ENCODE data around the gene VPS13D. TPM values are rescaled to one million over a fixed set of nuclear protein-coding genes. Genes with fewer than 3 reads are reported as not detected.
"Not testable (repeated sequence)": the region's sequence is repeated elsewhere in the genome, so short reads cannot be mapped to it uniquely, and the experiment has no call there.

The VPS13D gene
- total RNA-seq, 2 experiments from 2014 or later: 25.0 to 25.4 TPM

- Mint-ChIP-seq H3K4me1 (ENCODE audit: low read depth) (peaks cover 24% of the 10 kb centered on the region), H3K36me3 (peaks cover 28% of the 10 kb centered on the region), H3K4me3 (no peak overlapping the region), H3K27ac (no peak overlapping the region), H3K9me3 (no peaks in the 10 kb centered on the region), H3K27me3 (no peaks in the 10 kb centered on the region)
- ChIA-PET CTCF (interaction anchor here (1.1 to 1.6 kb wide), 3 partner anchors 176 to 358 kb away, joined by 4 to 11 read pairs (median 5); no protein-coding TSS in a partner anchor), POLR2A (no interaction called here)
- intact Hi-C loops (cut with micrococcal nuclease): no loop called here
- DNase-seq: no peak
These were observed 70.9 kb downstream of the VPS13D start for GRCh38 chr1:12300706-12301105.

GRCh38 chr1:12301518-12302237, 71.8 kb downstream of the VPS13D start:
- H3K27ac Mint-ChIP-seq: no peak overlapping the region
- peaks cover 14% of the 10 kb centered on the region for H3K4me1 Mint-ChIP-seq (ENCODE audit: low read depth)
- no peaks in the 10 kb centered on the region for H3K27me3 Mint-ChIP-seq
- no peaks in the 10 kb centered on the region for H3K9me3 Mint-ChIP-seq
- CTCF ChIA-PET: interaction anchor here (1.3 kb wide), 1 partner anchor 177 kb away, joined by 5 read pairs; no protein-coding TSS in a partner anchor
- H3K4me3 Mint-ChIP-seq: no peak overlapping the region
- intact Hi-C loops (cut with micrococcal nuclease): no loop called here
- H3K36me3 Mint-ChIP-seq: peaks cover 31% of the 10 kb centered on the region
- no peak for DNase-seq
- POLR2A ChIA-PET: no interaction called here

DNA sequence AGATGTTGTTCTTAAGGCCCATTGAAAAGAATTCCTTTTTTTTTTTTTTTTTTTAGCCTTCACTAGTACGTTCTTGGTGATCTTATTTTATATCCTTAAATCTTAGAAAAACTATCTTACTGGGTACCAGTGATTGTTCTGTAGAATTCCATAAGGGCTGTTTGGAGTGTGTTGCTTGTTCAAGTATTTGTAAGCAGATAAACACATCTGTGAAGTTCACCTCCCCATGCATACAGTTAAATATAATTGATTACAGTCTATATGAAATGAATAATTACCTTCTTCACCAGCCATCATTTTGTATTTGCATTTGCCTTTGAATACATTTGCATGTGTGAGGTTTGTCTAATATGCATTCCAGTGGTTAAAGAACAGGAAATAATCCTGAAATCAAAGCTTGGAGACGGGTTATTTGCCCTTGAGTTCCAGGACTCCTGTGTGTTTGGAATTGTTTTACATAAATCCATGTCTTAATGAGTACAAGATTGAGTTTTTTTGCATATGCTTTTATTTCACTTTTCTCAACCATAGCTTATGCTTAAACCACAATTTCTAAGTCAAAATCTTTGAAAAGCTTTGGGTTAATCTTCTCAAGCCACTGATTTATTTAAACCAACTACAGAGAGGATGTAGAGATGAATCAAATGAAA, 73.1 kb downstream of the VPS13D start:
- DNase-seq: no peak
- Mint-ChIP-seq H3K27me3 (no peaks in the 10 kb centered on the region), H3K9me3 (no peaks in the 10 kb centered on the region), H3K27ac (no peak overlapping the region), H3K36me3 (peaks cover 32% of the 10 kb centered on the region), H3K4me3 (no peak overlapping the region), H3K4me1 (ENCODE audit: low read depth) (peaks cover 2% of the 10 kb centered on the region)
- intact Hi-C loops (cut with micrococcal nuclease): no loop called here
- CTCF ChIA-PET: no interaction called here
- POLR2A ChIA-PET: no interaction called here

DNA sequence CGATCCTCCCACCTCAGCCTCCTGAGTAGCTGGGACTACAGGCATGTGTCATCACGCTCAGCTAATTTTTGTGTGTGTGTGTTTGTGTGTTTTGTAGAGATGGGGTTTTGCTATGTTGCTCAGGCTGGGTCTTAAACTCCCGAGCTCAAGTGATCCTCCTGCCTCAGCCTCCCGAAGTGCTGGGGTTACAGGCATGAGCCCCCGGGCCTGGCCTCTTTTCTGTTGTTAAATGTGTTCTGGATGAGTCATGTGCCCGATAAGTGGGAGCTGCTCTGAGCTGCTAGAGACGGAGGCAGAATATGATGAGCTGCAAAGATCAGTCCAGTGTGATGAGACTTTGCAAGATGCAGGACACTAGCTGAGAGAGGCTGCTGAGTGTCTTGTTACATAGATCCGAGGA, 75.5 kb downstream of the VPS13D start:
- CTCF ChIA-PET: interaction anchor here (0.9 kb wide), 1 partner anchor 198 kb away, joined by 3 read pairs; no protein-coding TSS in a partner anchor
- POLR2A ChIA-PET: no interaction called here
- Mint-ChIP-seq H3K27me3 (no peaks in the 10 kb centered on the region), H3K9me3 (no peaks in the 10 kb centered on the region), H3K27ac (no peak overlapping the region), H3K4me1 (ENCODE audit: low read depth) (no peaks in the 10 kb centered on the region), H3K4me3 (no peak overlapping the region), H3K36me3 (peaks cover 28% of the 10 kb centered on the region)
- intact Hi-C loops (cut with micrococcal nuclease): no loop called here
- DNase-seq: no peak

DNA sequence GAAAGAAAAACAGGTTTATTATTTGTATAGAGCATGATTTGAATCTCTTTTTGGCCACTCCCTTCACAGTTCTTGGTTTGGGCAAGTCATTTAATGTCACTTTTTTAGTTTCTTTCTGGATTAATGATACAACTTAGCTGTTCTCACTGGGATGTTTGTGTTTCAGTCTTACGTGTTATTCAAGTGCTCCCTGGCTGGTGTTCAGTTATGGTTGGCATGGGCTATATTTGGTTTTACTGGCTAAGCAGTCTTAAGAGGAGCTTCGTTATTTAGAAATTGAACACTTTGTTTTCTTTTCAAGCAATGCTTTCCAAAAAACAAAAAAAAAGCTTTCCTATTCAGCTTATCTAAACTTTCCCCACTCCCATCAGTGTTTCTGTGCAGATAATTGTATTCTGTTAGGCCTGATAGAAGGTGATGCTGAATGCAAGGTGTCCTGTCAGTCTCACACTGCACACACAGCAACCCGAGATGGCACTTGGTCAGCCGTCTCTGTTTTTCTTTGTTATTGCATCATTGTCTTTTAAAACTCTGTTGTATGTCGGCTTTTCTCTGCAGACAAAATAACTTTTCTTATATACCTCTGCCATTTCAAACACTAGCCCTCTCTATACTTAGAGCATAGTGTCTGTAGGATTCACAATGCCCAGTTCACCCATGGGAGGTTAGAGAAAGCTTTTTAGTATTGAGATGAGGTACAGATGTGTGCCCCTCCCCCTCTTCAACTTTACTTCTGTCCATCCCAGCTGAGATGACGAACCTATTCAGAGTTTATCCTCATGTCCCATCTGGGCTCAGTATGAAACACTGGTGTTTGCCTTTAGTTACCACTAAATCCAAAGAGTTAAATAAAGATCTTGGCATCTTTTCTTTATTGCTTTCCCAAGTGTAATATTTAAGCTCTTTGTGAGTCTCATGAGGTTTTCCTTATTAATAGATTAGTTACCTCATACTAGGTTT, 80.2 kb downstream of the VPS13D start:
- POLR2A ChIA-PET: interaction anchor here (0.6 kb wide), 1 partner anchor 19 kb away, joined by 5 read pairs; no protein-coding TSS in a partner anchor
- Mint-ChIP-seq H3K27me3 (no peaks in the 10 kb centered on the region), H3K36me3 (peaks cover 34% of the 10 kb centered on the region), H3K27ac (no peak overlapping the region), H3K4me3 (no peak overlapping the region), H3K9me3 (no peaks in the 10 kb centered on the region), H3K4me1 (ENCODE audit: low read depth) (no peaks in the 10 kb centered on the region)
- intact Hi-C loops (cut with micrococcal nuclease): no loop called here
- CTCF ChIA-PET: interaction anchor here (6.7 kb wide), 1 partner anchor 348 kb away, joined by 92 read pairs; no protein-coding TSS in a partner anchor
- DNase-seq: no peak

DNA sequence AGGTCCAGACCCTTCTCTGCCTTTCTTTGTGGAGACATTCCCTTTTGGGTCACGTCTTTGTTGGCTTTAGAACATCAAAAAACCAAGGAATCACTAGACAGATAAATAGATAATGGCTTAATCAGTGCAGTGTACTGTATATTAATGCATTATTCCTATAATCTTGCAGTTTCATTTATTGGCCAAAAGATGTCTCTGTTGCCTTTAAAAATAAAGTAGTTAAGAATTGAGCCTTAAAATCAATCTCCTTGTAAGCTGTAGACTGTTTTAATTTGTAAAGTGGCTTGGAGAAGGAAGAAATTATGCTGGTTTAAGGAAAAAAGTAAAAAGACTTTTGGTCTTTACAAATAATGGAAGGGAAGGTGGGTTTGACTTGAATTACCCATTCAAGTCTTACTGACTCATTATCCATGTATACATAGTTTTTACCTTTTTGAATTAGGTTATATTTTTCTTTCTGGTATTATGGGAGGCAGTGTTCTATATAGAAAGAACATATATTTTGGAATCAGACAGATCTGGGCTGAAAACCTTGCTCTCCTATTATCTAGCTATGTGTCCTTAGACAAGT, 84.6 kb downstream of the VPS13D start:
- H3K4me3 Mint-ChIP-seq: no peak overlapping the region
- intact Hi-C loops (cut with micrococcal nuclease): loop anchor here (1.0 kb wide), 2 partner anchors 305 to 345 kb away; no protein-coding TSS in a partner anchor
- CTCF ChIA-PET: interaction anchor here (0.7 to 6.7 kb wide), 10 partner anchors 8 to 350 kb away, joined by 3 to 92 read pairs (median 4); partner anchors contain the start of gene DHRS3
- H3K9me3 Mint-ChIP-seq: no peaks in the 10 kb centered on the region
- DNase-seq: no peak
- H3K36me3 Mint-ChIP-seq: peaks cover 24% of the 10 kb centered on the region
- POLR2A ChIA-PET: no interaction called here
- H3K27ac Mint-ChIP-seq: no peak overlapping the region
- no peaks in the 10 kb centered on the region for H3K4me1 Mint-ChIP-seq (ENCODE audit: low read depth)
- no peaks in the 10 kb centered on the region for H3K27me3 Mint-ChIP-seq

DNA sequence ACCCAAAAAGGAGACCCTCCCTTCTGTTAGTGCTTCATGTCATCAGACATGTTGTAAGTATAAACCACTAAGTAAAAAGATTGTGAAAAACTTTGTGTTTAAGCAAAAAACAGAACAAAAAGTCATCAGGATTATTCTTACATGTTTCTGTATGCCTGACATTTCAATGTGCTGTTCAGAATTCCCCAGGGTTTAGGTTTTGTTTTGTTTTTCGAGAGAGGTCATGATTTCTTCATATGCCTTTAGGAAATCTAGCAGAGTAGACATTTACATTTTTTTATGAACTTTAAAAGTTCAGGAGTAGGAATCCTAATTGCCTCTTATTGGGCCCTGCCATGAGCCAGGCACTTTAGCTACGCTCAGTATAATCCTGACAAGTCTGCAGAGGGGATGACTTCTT, 85.3 kb downstream of the VPS13D start:
- DNase-seq: no peak
- H3K9me3 Mint-ChIP-seq: no peaks in the 10 kb centered on the region
- no peaks in the 10 kb centered on the region for H3K4me1 Mint-ChIP-seq (ENCODE audit: low read depth)
- peaks cover 23% of the 10 kb centered on the region for H3K36me3 Mint-ChIP-seq
- ChIA-PET POLR2A (no interaction called here), CTCF (interaction anchor here (0.7 to 6.7 kb wide), 9 partner anchors 8 to 350 kb away, joined by 3 to 92 read pairs (median 4); partner anchors contain the start of gene DHRS3)
- no peaks in the 10 kb centered on the region for H3K27me3 Mint-ChIP-seq
- no peak overlapping the region for H3K4me3 Mint-ChIP-seq
- intact Hi-C loops (cut with micrococcal nuclease): no loop called here
- no peak overlapping the region for H3K27ac Mint-ChIP-seq

DNA sequence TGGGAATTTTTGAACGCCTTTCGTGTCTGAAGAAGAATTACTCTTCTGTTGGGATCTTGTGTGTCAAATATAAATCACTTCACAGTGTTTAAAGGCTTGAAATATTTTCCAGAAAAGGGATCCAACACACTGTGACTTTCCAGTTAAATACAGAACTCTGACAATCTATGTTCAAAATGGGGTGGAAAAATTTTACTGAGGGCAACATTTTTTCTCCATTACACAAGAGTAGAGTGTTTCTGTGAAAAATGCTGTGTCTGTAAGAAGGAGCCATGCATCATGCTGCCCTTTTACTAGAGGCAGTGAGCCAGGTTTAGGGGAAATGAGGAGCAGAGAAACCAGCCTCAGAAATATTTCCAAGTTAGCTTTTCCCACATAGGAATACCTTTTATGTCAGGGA, 86.5 kb downstream of the VPS13D start:
- peaks cover 25% of the 10 kb centered on the region for H3K36me3 Mint-ChIP-seq
- no peaks in the 10 kb centered on the region for H3K4me1 Mint-ChIP-seq (ENCODE audit: low read depth)
- H3K27me3 Mint-ChIP-seq: no peaks in the 10 kb centered on the region
- H3K27ac Mint-ChIP-seq: no peak overlapping the region
- H3K4me3 Mint-ChIP-seq: no peak overlapping the region
- no peaks in the 10 kb centered on the region for H3K9me3 Mint-ChIP-seq
- intact Hi-C loops (cut with micrococcal nuclease): no loop called here
- CTCF ChIA-PET: no interaction called here
- POLR2A ChIA-PET: no interaction called here
- DNase-seq: no peak

GRCh38 chr1:12320486-12320885, 90.7 kb downstream of the VPS13D start:
- POLR2A ChIA-PET: interaction anchor here (0.6 kb wide), 1 partner anchor 54 kb away, joined by 3 read pairs; no protein-coding TSS in a partner anchor
- no peak overlapping the region for H3K27ac Mint-ChIP-seq
- intact Hi-C loops (cut with micrococcal nuclease): no loop called here
- no peak for DNase-seq
- H3K4me3 Mint-ChIP-seq: no peak overlapping the region
- CTCF ChIA-PET: no interaction called here
- H3K9me3 Mint-ChIP-seq: no peaks in the 10 kb centered on the region
- H3K27me3 Mint-ChIP-seq: no peaks in the 10 kb centered on the region
- peaks cover 28% of the 10 kb centered on the region for H3K36me3 Mint-ChIP-seq
- no peaks in the 10 kb centered on the region for H3K4me1 Mint-ChIP-seq (ENCODE audit: low read depth)

DNA sequence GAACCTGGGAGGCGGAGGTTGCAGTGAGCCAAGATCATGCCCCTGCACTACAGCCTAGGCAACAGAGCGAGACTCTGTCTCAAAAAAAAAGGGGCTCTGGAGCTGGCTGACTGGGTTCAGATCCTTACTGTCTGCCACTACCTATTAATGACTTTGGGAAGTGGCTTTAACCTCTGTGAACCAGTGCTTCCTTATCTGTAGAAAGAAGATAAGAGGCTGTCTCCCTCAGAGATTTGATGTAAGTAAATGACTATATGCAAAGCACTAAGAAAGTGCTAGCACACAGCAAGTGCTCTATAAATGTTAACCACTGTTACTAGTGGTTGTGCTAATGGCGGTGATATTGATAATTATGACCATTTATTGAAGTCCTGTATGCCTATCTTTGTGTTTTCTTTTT, 94.6 kb downstream of the VPS13D start:
- POLR2A ChIA-PET: no interaction called here
- CTCF ChIA-PET: interaction anchor here (0.6 kb wide), 1 partner anchor 46 kb away, joined by 3 read pairs; no protein-coding TSS in a partner anchor
- H3K36me3 Mint-ChIP-seq: peaks cover 29% of the 10 kb centered on the region

DNA sequence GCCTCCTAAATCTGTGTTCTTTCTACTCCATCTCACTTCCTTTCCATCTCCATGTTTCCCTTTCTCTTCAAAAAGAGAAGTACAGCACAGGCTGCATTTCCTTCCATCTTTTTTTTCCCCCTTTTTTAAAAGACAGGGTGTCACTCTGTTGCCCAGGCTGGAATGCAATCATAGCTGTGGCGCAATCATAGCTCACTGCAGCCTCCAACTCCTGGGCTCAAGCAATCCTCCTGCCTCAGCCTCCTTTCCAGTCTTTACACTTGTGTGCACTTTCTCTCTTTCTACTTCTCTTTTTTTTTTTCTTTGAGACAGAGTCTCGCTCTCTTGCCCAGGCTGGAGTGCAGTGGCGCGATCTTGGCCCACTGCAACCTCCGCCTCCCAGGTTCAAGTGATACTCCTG, 95.1 kb downstream of the VPS13D start:
- H3K27me3 Mint-ChIP-seq; H3K4me3 Mint-ChIP-seq; H3K27ac Mint-ChIP-seq; H3K9me3 Mint-ChIP-seq; POLR2A ChIA-PET; intact Hi-C loops (cut with micrococcal nuclease); DNase-seq; H3K4me1 Mint-ChIP-seq (ENCODE audit: low read depth): not testable (repeated sequence)
- CTCF ChIA-PET: interaction anchor here (0.6 kb wide), 1 partner anchor 46 kb away, joined by 3 read pairs; no protein-coding TSS in a partner anchor
- H3K36me3 Mint-ChIP-seq: peaks cover 26% of the 10 kb centered on the region

More for the DNA sequence above, 94.6 kb downstream of the VPS13D start:
- Mint-ChIP-seq H3K9me3 (no peaks in the 10 kb centered on the region), H3K4me1 (ENCODE audit: low read depth) (peaks cover 3% of the 10 kb centered on the region), H3K4me3 (no peak overlapping the region), H3K27ac (no peak overlapping the region), H3K27me3 (no peaks in the 10 kb centered on the region)
- no peak for DNase-seq
- intact Hi-C loops (cut with micrococcal nuclease): no loop called here
